Activated CD8-positive, alpha-beta memory T cell treated with anti-CD3 and anti-CD28 coated beads, Interleukin-2, amount 50 U/mL, for 48 hours (primary cell): ENCODE data around the gene MAVS.
"Not testable (repeated sequence)": the region's sequence is repeated elsewhere in the genome, so short reads cannot be mapped to it uniquely, and the experiment has no call there.

Source experiments
- DNase-seq: peaks from one replicate; pipeline ENCODE4 v3.0.0-alpha.2; 2020

Gene MAVS

DNA sequence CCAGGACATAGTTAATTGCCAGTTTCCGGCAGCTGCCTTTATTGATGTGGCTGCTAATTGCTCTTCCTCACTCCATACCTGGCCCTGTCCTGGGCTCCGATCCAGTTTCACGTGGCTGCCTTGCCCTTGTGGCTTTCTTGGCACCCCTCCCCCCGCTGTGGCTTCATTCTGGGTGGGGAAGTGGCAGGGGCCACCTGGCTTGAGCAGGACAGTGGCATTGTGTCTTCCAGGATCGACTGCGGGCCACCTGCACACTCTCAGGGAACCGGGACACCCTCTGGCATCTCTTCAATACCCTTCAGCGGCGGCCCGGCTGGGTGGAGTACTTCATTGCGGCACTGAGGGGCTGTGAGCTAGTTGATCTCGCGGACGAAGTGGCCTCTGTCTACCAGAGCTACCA lies 10.8 kb downstream of the MAVS start:
- no peak for DNase-seq

- no peak for DNase-seq
Measured at GRCh38 chr20:3858689-3859088, 12.1 kb downstream of the MAVS start.

GRCh38 chr20:3861191-3861590 lies 14.6 kb downstream of the MAVS start:
- no peak for DNase-seq

- DNase-seq = no peak
Measured at GRCh38 chr20:3862333-3862732, 15.7 kb downstream of the MAVS start.

DNA sequence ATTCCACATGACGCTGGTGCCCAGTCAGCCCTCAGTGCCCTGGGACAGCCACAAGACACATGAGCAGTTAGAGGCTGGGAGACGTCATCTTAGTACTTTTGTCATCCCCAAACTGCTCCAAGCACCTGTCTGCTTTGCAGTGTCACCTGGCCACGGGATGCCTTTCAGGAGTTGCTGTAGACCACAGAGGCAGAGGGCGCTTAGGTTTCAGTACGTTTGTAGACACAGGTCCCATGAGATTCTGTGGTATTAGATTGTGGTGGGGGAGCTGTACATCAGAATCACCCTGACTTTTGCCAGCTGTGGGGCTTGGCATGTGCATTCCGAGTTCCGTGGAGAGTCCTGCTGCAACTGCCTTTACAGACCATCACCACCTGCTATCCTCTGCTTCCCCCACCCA lies 16.7 kb downstream of the MAVS start:
- DNase-seq = no peak

DNA sequence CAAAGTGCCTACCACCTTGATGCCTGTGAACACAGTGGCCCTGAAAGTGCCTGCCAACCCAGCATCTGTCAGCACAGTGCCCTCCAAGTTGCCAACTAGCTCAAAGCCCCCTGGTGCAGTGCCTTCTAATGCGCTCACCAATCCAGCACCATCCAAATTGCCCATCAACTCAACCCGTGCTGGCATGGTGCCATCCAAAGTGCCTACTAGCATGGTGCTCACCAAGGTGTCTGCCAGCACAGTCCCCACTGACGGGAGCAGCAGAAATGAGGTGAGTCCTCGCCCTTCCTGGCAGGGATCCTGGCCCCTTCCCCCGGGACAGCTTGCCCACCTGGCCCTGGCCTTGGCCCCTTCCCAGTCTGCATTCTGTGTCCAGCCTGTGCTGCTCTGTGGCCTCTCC lies 17.9 kb downstream of the MAVS start:
- no peak for DNase-seq

- DNase-seq = no peak
Measured at GRCh38 chr20:3865152-3865886, 18.7 kb downstream of the MAVS start.

DNA sequence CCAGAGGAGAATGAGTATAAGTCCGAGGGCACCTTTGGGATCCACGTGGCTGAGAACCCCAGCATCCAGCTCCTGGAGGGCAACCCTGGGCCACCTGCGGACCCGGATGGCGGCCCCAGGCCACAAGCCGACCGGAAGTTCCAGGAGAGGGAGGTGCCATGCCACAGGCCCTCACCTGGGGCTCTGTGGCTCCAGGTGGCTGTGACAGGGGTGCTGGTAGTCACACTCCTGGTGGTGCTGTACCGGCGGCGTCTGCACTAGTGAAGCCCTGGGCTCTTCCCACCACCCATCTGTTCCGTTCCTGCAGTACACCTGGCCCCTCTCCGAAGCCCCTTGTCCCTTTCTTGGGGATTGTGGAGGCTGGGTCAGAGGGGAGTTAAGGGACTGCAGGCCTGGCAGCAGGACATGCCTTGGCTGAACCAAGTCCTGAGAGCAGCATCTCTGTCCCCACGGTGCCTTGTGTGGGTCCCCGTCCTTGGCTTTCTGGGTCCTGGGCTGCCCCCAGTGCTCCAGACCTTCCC lies 19.3 kb downstream of the MAVS start:
- DNase-seq = no peak

- DNase-seq = no peak
Measured at GRCh38 chr20:3866464-3866863, 19.8 kb downstream of the MAVS start.

- no peak for DNase-seq
Measured at GRCh38 chr20:3867802-3868201, 21.2 kb downstream of the MAVS start.

DNA sequence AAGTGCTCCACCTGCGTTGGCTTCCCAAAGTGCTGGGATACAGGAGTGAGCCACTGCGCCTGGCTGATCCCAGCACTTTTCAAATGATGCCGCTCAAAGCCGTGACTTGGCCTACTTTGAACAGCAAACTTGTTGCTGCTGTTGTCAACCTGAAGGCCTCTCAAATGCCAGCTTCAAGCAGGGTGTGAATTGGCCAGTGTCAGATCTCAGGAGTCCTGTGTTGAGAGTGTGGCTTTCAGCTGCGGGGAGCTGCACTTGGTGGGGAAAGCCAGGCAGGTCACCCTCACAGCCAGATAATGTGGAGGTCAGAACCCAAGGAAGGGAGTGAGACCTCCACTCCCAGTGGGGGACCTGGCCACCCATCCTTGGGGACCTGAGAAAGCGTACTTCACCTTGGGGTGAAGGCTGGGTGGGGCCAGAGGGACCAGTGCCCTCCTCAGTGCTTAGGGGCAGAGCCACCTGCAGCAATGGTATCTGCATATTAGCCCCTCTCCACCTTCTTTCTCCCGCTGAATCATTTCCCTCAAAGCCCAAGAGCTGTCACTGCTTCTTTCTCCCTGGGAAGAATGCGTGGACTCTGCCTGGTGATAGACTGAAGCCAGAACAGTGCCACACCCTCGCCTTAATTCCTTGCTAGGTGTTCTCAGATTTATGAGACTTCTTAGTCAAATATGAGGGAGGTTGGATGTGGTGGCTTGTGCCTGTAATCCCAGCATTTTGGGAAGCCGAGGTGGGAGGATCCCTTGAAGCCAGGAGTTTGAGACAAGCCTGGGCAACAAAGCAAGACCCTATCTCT lies 23.4 kb downstream of the MAVS start:
- DNase-seq = no peak

DNA sequence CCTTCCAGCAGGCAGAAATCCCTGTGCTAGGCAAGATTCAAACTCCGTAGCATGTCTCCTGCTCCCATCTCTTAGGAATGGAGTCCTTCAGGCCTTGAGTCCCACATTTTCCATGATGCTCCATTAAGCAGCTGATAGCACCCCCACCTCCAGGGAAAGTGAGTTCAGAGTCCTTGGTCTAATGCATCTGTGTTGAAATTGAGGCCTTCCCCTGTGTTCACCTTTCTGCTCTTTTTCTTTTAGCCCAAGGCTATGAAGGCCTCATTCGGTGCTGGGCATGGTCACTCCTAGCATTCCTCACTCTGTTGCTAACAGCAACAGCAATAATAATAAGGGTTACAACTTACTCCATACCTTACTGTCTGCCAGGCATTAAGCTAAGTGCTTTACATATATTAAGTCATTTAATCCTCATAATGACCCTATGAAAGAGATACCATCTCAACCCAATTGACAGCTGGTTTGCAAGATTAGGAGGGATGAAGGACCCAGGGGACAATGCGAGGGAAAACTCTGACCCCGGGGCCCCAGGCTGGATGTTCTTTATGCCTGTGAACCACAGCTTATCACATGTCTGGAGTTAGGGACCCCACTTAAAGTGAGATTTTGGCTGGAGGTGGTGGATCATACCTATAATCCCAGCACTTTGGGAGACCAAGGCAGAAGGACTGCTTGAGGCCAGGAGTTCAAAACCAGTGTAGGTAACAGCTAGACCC lies 25.1 kb downstream of the MAVS start:
- no peak for DNase-seq

DNA sequence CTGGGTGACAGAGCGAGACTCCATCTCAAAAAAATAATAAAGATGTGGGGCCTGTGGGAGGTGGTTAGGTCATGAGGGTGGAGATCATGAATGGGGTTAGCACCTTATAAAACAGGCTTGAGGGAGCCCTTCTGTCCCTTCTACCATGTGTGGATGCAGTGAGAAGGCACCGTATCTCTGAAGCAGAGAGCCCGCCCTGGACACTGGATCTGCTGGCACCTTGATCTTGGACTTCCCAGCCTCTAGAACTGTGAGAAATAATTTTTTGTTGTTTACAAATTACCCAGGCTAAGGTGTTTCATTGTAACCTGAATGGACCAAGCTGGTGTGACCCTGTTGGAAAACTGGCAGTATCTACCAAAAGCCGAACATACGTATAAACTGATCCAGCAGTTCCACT lies 26.9 kb downstream of the MAVS start:
- DNase-seq = no peak

- DNase-seq = no peak
Measured at GRCh38 chr20:3874194-3874844, 27.7 kb downstream of the MAVS start.

DNA sequence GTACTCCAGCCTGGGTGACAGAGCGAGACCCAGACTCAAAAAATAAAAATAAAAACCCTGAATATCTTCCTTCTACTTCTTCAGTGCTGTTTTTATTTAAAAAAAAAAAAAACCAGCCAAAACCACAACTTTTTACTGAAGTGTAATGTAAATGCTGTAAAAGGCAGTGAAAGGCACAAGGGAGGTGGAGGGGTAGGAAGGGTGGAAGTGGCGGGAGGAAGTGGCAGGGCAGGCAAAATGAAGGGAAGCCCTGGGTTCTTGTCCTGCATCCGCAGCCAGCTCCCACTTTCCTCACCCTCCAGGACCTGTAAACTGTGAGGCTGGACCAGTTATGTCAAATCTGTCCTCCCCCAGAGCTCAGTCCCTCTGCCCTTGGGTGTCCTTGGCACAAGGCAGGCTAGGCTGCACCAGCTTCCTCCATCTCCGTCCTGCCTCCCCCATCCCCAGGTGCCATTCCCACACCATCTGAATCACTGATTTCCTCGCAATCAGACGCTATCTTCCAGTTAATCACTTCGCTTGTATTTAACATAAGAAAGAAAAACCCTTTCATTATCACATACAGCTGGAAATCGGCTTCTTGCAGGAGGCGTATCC lies 28.8 kb downstream of the MAVS start:
- no peak for DNase-seq

GRCh38 chr20:3876000-3876399 lies 29.4 kb downstream of the MAVS start:
- DNase-seq = no peak

GRCh38 chr20:3876676-3877075 lies 30.0 kb downstream of the MAVS start:
- DNase-seq = no peak

DNA sequence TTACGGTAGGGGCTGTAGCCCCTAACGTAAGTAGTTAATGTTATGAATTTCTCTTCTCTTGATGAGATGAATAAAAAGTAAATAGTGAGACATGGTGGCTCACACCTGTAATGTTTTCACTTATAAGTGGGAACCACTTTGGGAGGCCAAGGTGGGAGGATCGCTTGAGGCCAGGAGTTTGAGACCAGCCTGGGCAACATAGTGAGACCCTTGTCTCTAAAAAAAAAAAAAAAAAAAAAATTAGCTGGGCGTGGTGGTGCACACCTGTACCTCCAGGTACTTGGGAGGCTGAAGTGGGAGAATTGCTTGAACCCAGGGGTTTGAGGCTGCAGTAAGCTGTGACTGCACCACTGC lies 32.3 kb downstream of the MAVS start:
- not testable (repeated sequence) for DNase-seq

DNA sequence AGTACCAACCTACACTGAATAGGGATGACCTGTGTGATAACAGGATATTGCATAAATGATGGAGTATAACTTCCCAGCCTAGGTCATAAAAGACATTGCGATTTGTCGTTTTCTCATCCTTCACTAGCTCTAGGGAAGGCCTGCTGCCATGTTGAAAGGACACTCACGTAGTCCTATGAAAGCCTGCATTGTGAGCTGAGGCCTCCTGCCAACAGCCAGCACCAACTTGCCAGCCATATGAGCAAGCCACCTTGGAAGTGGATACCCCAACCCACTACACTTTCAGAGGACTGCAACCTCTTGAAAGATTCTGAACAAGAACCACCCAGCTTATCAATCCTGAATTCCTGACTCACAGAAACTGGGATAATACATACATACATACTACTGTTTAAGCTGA lies 39.1 kb downstream of the MAVS start:
- no peak for DNase-seq

- DNase-seq = no peak
Measured at GRCh38 chr20:3887876-3888620, 41.4 kb downstream of the MAVS start.

- peak; percentile 95 for DNase-seq
Measured at GRCh38 chr20:3888622-3889488, 42.2 kb downstream of the MAVS start, which contains the start of gene PANK2. Gene PANK2, plus strand, starts transcription at chr20:3889387.
